ENCODE data around the gene ZNF354C.

ZNF354C gene

GRCh38 chr5:179054036-179054785 is 6.0 kb upstream of the ZNF354C start:
- H3K27me3 ChIP-seq (ENCODE audit: insufficient read depth, low read length, poor library complexity) = no peaks in the 10 kb centered on the region
- H3K79me2 ChIP-seq (ENCODE audit: control insufficient read depth, insufficient read depth, low read length) = no peaks in the 10 kb centered on the region
- H3K27ac ChIP-seq (ENCODE audit: low read depth, low read length) = no peak overlapping the region
- no peak overlapping the region for H2BK15ac ChIP-seq (replicated peaks; ENCODE audit: low read depth)
- H3K4me3 ChIP-seq (ENCODE audit: low read length) = no peak overlapping the region
- H3K18ac ChIP-seq (ENCODE audit: low read length) = no peak overlapping the region
- no peak overlapping the region for H3K9ac ChIP-seq (ENCODE audit: low read length)
- H3K4me1 ChIP-seq (ENCODE audit: control insufficient read depth, low read depth, low read length) = no peaks in the 10 kb centered on the region
- no peak overlapping the region for H3K23ac ChIP-seq (ENCODE audit: low read length)
- no peak overlapping the region for H4K5ac ChIP-seq (ENCODE audit: low read length)
- no peaks in the 10 kb centered on the region for H3K36me3 ChIP-seq (ENCODE audit: control insufficient read depth, insufficient read depth, low read length)
- no peak overlapping the region for H3K4me2 ChIP-seq (ENCODE audit: low read length)
- no peaks in the 10 kb centered on the region for H3K79me1 ChIP-seq (ENCODE audit: low read length)
- no peak for DNase-seq
- H3K4ac ChIP-seq (ENCODE audit: low read depth, low read length) = no peak overlapping the region
- no peak overlapping the region for H2BK120ac ChIP-seq (ENCODE audit: low read depth, low read length)
- H3K56ac ChIP-seq (ENCODE audit: low read length) = no peak overlapping the region
- no peak overlapping the region for H4K8ac ChIP-seq (ENCODE audit: low read depth, low read length)
- H2AK5ac ChIP-seq (ENCODE audit: low read length) = no peak overlapping the region
- WGBS (ENCODE audit: extremely low coverage, insufficient coverage, low lambda C conversion rate) = no CpG with 5 or more reads among the region's 15 CpGs
- no peak overlapping the region for H2BK5ac ChIP-seq (ENCODE audit: low read length)

DNA sequence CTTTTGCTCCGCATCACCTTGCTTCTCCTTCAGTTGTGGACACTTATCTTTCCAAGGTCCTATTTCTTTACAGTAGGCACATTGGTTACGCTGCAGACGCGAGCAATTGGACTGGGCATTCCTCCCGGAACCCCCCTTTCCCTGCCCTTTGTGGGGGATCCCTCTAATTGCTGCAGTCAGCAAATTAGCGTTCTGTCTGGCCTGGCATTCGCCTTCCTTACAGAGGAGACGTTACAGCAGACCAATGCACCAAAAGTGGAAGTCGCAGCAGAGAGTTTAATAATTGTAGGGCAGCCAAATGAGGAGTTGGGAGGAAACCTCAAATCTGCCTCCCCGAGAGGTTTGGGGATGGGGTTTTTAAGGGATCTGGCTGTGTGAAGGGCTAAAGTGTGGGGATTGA is 5.3 kb upstream of the ZNF354C start:
- H3K79me2 ChIP-seq (ENCODE audit: control insufficient read depth, insufficient read depth, low read length) = no peaks in the 10 kb centered on the region
- no peaks in the 10 kb centered on the region for H3K79me1 ChIP-seq (ENCODE audit: low read length)
- H3K27me3 ChIP-seq (ENCODE audit: insufficient read depth, low read length, poor library complexity) = no peaks in the 10 kb centered on the region
- H2BK15ac ChIP-seq (replicated peaks; ENCODE audit: low read depth) = no peak overlapping the region
- H4K8ac ChIP-seq (ENCODE audit: low read depth, low read length) = no peak overlapping the region
- H2BK5ac ChIP-seq (ENCODE audit: low read length) = no peak overlapping the region
- H3K4me3 ChIP-seq (ENCODE audit: low read length) = no peak overlapping the region
- H3K9ac ChIP-seq (ENCODE audit: low read length) = no peak overlapping the region
- H3K36me3 ChIP-seq (ENCODE audit: control insufficient read depth, insufficient read depth, low read length) = no peaks in the 10 kb centered on the region
- no peaks in the 10 kb centered on the region for H3K4me1 ChIP-seq (ENCODE audit: control insufficient read depth, low read depth, low read length)
- no peak overlapping the region for H2BK120ac ChIP-seq (ENCODE audit: low read depth, low read length)
- no peak overlapping the region for H4K5ac ChIP-seq (ENCODE audit: low read length)
- no peak for DNase-seq
- H3K4me2 ChIP-seq (ENCODE audit: low read length) = no peak overlapping the region
- no peak overlapping the region for H3K4ac ChIP-seq (ENCODE audit: low read depth, low read length)
- H2AK5ac ChIP-seq (ENCODE audit: low read length) = no peak overlapping the region
- no peak overlapping the region for H3K23ac ChIP-seq (ENCODE audit: low read length)
- no peak overlapping the region for H3K27ac ChIP-seq (ENCODE audit: low read depth, low read length)
- no peak overlapping the region for H3K56ac ChIP-seq (ENCODE audit: low read length)
- WGBS (ENCODE audit: extremely low coverage, insufficient coverage, low lambda C conversion rate) = no CpG with 5 or more reads among the region's 10 CpGs
- no peak overlapping the region for H3K18ac ChIP-seq (ENCODE audit: low read length)

GRCh38 chr5:179055436-179055835 is 4.7 kb upstream of the ZNF354C start:
- no peak overlapping the region for H3K9ac ChIP-seq (ENCODE audit: low read length)
- no peaks in the 10 kb centered on the region for H3K79me1 ChIP-seq (ENCODE audit: low read length)
- H2BK120ac ChIP-seq (ENCODE audit: low read depth, low read length) = no peak overlapping the region
- WGBS (ENCODE audit: extremely low coverage, insufficient coverage, low lambda C conversion rate) = no CpG with 5 or more reads among the region's 3 CpGs
- no peaks in the 10 kb centered on the region for H3K27me3 ChIP-seq (ENCODE audit: insufficient read depth, low read length, poor library complexity)
- H3K79me2 ChIP-seq (ENCODE audit: control insufficient read depth, insufficient read depth, low read length) = no peaks in the 10 kb centered on the region
- no peak overlapping the region for H2BK15ac ChIP-seq (replicated peaks; ENCODE audit: low read depth)
- no peak overlapping the region for H3K4me3 ChIP-seq (ENCODE audit: low read length)
- no peaks in the 10 kb centered on the region for H3K4me1 ChIP-seq (ENCODE audit: control insufficient read depth, low read depth, low read length)
- no peak overlapping the region for H3K56ac ChIP-seq (ENCODE audit: low read length)
- H3K4me2 ChIP-seq (ENCODE audit: low read length) = no peak overlapping the region
- no peak overlapping the region for H2AK5ac ChIP-seq (ENCODE audit: low read length)
- no peak overlapping the region for H3K18ac ChIP-seq (ENCODE audit: low read length)
- H3K27ac ChIP-seq (ENCODE audit: low read depth, low read length) = no peak overlapping the region
- H3K23ac ChIP-seq (ENCODE audit: low read length) = no peak overlapping the region
- H2BK5ac ChIP-seq (ENCODE audit: low read length) = no peak overlapping the region
- no peaks in the 10 kb centered on the region for H3K36me3 ChIP-seq (ENCODE audit: control insufficient read depth, insufficient read depth, low read length)
- H3K4ac ChIP-seq (ENCODE audit: low read depth, low read length) = no peak overlapping the region
- H4K5ac ChIP-seq (ENCODE audit: low read length) = no peak overlapping the region
- DNase-seq = peak; percentile 23
- H4K8ac ChIP-seq (ENCODE audit: low read depth, low read length) = no peak overlapping the region

GRCh38 chr5:179055841-179056240 is 4.3 kb upstream of the ZNF354C start:
- H2BK15ac ChIP-seq (replicated peaks; ENCODE audit: low read depth) = no peak overlapping the region
- no peak overlapping the region for H3K9ac ChIP-seq (ENCODE audit: low read length)
- H3K18ac ChIP-seq (ENCODE audit: low read length) = no peak overlapping the region
- no peaks in the 10 kb centered on the region for H3K4me1 ChIP-seq (ENCODE audit: control insufficient read depth, low read depth, low read length)
- H3K4me2 ChIP-seq (ENCODE audit: low read length) = no peak overlapping the region
- no peak overlapping the region for H4K8ac ChIP-seq (ENCODE audit: low read depth, low read length)
- no peak overlapping the region for H3K4me3 ChIP-seq (ENCODE audit: low read length)
- no peak overlapping the region for H2BK5ac ChIP-seq (ENCODE audit: low read length)
- no peak overlapping the region for H2AK5ac ChIP-seq (ENCODE audit: low read length)
- H3K23ac ChIP-seq (ENCODE audit: low read length) = no peak overlapping the region
- no peak overlapping the region for H3K56ac ChIP-seq (ENCODE audit: low read length)
- DNase-seq = no peak
- no peaks in the 10 kb centered on the region for H3K27me3 ChIP-seq (ENCODE audit: insufficient read depth, low read length, poor library complexity)
- H3K79me1 ChIP-seq (ENCODE audit: low read length) = no peaks in the 10 kb centered on the region
- H3K79me2 ChIP-seq (ENCODE audit: control insufficient read depth, insufficient read depth, low read length) = no peaks in the 10 kb centered on the region
- H3K27ac ChIP-seq (ENCODE audit: low read depth, low read length) = no peak overlapping the region
- H2BK120ac ChIP-seq (ENCODE audit: low read depth, low read length) = no peak overlapping the region
- WGBS (ENCODE audit: extremely low coverage, insufficient coverage, low lambda C conversion rate) = no CpG with 5 or more reads among the region's 9 CpGs
- H3K4ac ChIP-seq (ENCODE audit: low read depth, low read length) = no peak overlapping the region
- no peaks in the 10 kb centered on the region for H3K36me3 ChIP-seq (ENCODE audit: control insufficient read depth, insufficient read depth, low read length)
- no peak overlapping the region for H4K5ac ChIP-seq (ENCODE audit: low read length)

- peak overlapping the region; percentile 76 for H3K9ac ChIP-seq (ENCODE audit: low read length)
- H3K4me3 ChIP-seq (ENCODE audit: low read length) = no peak overlapping the region
- no CpG with 5 or more reads among the region's 19 CpGs for WGBS (ENCODE audit: extremely low coverage, insufficient coverage, low lambda C conversion rate)
- H4K5ac ChIP-seq (ENCODE audit: low read length) = no peak overlapping the region
- no peaks in the 10 kb centered on the region for H3K79me2 ChIP-seq (ENCODE audit: control insufficient read depth, insufficient read depth, low read length)
- no peak for DNase-seq
- H3K18ac ChIP-seq (ENCODE audit: low read length) = no peak overlapping the region
- H3K79me1 ChIP-seq (ENCODE audit: low read length) = no peaks in the 10 kb centered on the region
- peak overlapping the region; percentile 84 for H3K56ac ChIP-seq (ENCODE audit: low read length)
- H2AK5ac ChIP-seq (ENCODE audit: low read length) = no peak overlapping the region
- no peaks in the 10 kb centered on the region for H3K4me1 ChIP-seq (ENCODE audit: control insufficient read depth, low read depth, low read length)
- H3K27ac ChIP-seq (ENCODE audit: low read depth, low read length) = no peak overlapping the region
- H2BK15ac ChIP-seq (replicated peaks; ENCODE audit: low read depth) = no peak overlapping the region
- H3K23ac ChIP-seq (ENCODE audit: low read length) = no peak overlapping the region
- H3K4me2 ChIP-seq (ENCODE audit: low read length) = peak overlapping the region; percentile 62
- H3K27me3 ChIP-seq (ENCODE audit: insufficient read depth, low read length, poor library complexity) = no peaks in the 10 kb centered on the region
- H2BK5ac ChIP-seq (ENCODE audit: low read length) = no peak overlapping the region
- H4K8ac ChIP-seq (ENCODE audit: low read depth, low read length) = no peak overlapping the region
- no peak overlapping the region for H3K4ac ChIP-seq (ENCODE audit: low read depth, low read length)
- H2BK120ac ChIP-seq (ENCODE audit: low read depth, low read length) = no peak overlapping the region
- H3K36me3 ChIP-seq (ENCODE audit: control insufficient read depth, insufficient read depth, low read length) = peaks cover 1% of the 10 kb centered on the region
Observed at GRCh38 chr5:179061025-179061424, 852 bp downstream of the ZNF354C start.

DNA sequence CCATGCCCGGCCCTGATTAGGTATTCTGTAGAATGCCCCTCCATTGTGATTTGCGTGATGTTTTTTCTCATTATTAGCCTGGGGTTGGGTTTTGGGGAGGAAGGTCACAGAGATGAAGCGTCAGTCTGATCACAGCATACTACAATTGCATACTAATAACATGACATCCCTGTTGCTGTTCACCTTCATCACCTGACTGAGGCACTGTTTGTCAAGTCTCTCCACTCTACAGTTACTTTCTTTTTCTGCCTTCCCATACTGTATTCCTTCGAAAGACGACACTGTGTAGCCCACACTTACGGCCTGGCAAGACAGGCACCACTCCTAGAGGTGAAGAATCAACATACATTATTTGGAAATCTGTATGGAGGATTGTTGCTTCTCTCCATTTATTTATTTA is 5.5 kb downstream of the ZNF354C start:
- H3K27me3 ChIP-seq (ENCODE audit: insufficient read depth, low read length, poor library complexity) = no peaks in the 10 kb centered on the region
- H3K79me1 ChIP-seq (ENCODE audit: low read length) = no peaks in the 10 kb centered on the region
- H2BK5ac ChIP-seq (ENCODE audit: low read length) = no peak overlapping the region
- no peak overlapping the region for H3K27ac ChIP-seq (ENCODE audit: low read depth, low read length)
- H3K4me3 ChIP-seq (ENCODE audit: low read length) = no peak overlapping the region
- H2BK120ac ChIP-seq (ENCODE audit: low read depth, low read length) = no peak overlapping the region
- DNase-seq = no peak
- no peak overlapping the region for H2BK15ac ChIP-seq (replicated peaks; ENCODE audit: low read depth)
- H3K23ac ChIP-seq (ENCODE audit: low read length) = no peak overlapping the region
- H2AK5ac ChIP-seq (ENCODE audit: low read length) = no peak overlapping the region
- no CpG with 5 or more reads among the region's 6 CpGs for WGBS (ENCODE audit: extremely low coverage, insufficient coverage, low lambda C conversion rate)
- H4K8ac ChIP-seq (ENCODE audit: low read depth, low read length) = no peak overlapping the region
- no peaks in the 10 kb centered on the region for H3K79me2 ChIP-seq (ENCODE audit: control insufficient read depth, insufficient read depth, low read length)
- no peak overlapping the region for H3K4me2 ChIP-seq (ENCODE audit: low read length)
- no peak overlapping the region for H3K4ac ChIP-seq (ENCODE audit: low read depth, low read length)
- H3K9ac ChIP-seq (ENCODE audit: low read length) = no peak overlapping the region
- peaks cover 1% of the 10 kb centered on the region for H3K36me3 ChIP-seq (ENCODE audit: control insufficient read depth, insufficient read depth, low read length)
- H3K18ac ChIP-seq (ENCODE audit: low read length) = no peak overlapping the region
- no peaks in the 10 kb centered on the region for H3K4me1 ChIP-seq (ENCODE audit: control insufficient read depth, low read depth, low read length)
- no peak overlapping the region for H4K5ac ChIP-seq (ENCODE audit: low read length)
- no peak overlapping the region for H3K56ac ChIP-seq (ENCODE audit: low read length)
